Subcutaneous adipose tissue (tissue), 4 donors: ENCODE measurements around the gene KCNG4. TPM values are rescaled to one million over a fixed set of nuclear protein-coding genes. Genes with fewer than 3 reads are reported as not detected.

ENCODE experiments used
- CTCF ChIP-seq: fragments of 450-650 bp; IDR thresholded peaks from one replicate; pipeline ENCODE4 v1.5.1; 2016; ENCODE audit warnings: low read depth, mild to moderate bottlenecking, control low read depth, antibody characterized with exemption, moderate library complexity
- total RNA-seq, 4 donors: library from RNA; depleted of rRNA; stranded (reverse); fragments of >200 nt; gene quantifications; one replicate each; pipeline ENCODE4 v1.1.0, GENCODE V29; 2016

The KCNG4 gene
- total RNA-seq, 4 donors from 2014 or later, result not detected

DNA sequence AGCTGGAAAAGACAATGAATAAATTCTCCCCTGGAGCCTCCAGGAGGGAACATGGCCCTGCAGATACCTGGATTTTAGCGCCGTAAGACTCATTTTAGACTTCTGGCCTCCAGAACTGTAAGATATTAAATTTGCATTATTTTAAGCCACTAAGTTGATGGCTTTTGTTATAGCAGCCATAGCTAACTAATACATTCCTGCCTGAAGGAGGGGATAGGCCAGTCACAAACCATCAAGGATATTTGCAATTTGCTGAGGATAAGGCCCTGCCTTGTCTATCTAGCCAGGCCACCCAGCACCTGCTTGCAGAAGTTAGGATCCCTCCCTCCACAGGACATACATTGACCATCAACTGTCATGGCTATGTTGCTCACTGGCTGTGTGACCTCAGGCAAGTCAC is 4.9 kb upstream of the KCNG4 start:
- no peak for TF ChIP-seq CTCF

GRCh38 chr16:84243732-84244131 is 3.9 kb upstream of the KCNG4 start:
- no peak for TF ChIP-seq CTCF

DNA sequence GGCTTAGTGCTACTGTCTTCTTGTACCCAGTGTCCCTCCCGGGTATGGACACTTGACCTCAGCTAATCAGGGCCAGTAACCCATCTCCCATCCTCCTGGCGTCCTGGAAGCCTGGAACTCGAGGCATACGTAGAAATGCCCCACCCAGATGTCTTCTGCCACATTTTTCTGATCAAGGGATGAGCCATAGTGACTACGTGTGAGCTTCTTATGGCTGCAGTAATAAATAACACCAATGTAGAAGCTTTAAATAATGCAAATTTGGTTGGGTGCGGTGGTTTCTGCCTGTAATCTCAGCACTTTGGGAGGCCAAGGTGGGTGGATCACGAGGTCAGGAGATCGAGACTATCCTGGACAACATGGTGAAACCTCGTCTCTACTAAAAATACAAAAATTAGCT is 3.0 kb upstream of the KCNG4 start:
- TF ChIP-seq CTCF, result no peak

DNA sequence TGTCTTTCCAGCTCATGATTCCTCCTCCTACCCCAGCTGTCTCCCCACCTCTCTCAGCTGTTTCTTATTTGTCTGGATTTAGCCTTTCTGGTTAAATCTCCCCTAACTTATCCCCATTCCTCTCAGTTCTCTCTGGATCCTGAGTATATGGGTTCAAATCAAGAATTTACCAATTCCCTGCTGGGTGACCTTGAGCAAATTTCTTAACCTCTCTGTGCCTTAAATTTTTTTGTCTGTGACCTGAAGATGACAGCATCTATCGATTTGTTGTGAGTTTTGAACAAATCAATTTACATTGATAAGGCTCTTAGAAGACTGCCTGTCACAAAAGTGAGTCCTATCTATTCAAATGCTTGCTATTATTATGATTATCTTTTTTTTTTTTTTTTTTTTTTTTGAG is 2.0 kb upstream of the KCNG4 start:
- TF ChIP-seq CTCF, result no peak

DNA sequence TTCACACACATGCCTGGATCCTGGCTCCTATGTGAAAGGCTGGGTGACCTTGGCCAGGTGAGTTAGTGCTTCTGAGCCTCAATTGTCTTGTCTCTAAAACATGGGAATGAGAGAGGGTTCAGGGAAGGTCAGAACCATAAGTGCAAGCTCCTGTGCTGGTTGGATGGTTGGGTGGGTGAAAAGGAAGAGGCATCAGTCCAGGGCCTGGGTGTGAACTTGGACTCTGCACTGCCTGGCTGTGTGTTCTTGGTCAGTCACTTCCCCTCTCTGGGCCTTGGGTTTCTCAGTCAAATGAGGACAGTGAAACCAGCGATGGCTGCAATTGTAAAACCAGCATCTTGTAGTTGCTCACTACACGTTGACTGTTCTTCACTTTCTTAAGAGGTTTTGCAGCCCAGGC is 643 bp upstream of the KCNG4 start:
- no peak for TF ChIP-seq CTCF

DNA sequence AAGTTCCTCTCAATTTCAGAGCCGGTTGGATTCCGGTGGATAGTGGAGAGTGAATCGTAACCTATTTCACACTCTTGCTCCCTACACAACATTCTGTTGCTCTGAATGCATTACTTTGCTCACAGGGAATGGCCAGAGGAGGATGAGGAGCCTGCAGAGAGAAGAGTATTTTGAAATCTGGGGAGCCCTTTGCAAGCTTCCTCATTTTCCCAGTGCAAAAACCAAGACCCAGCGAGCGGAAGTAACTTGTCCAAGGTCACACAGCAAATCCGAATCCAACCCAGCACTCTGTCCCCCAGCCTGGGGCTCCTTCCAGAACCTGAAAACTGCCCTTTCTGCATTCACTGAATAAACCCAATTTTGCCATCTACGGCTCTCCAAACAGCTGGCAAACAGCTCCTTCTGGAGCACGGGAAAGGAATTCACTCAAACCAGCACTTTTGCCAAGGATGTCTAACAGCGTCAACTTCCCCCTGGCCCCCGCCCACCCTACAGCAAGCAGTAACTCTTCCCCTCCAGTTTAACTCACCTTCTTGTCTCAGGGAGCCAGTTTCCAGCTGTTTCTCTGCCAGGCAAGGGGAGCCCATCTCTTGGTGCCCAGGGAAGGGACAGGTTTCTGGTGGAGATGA is 557 bp downstream of the KCNG4 start:
- no peak for TF ChIP-seq CTCF

DNA sequence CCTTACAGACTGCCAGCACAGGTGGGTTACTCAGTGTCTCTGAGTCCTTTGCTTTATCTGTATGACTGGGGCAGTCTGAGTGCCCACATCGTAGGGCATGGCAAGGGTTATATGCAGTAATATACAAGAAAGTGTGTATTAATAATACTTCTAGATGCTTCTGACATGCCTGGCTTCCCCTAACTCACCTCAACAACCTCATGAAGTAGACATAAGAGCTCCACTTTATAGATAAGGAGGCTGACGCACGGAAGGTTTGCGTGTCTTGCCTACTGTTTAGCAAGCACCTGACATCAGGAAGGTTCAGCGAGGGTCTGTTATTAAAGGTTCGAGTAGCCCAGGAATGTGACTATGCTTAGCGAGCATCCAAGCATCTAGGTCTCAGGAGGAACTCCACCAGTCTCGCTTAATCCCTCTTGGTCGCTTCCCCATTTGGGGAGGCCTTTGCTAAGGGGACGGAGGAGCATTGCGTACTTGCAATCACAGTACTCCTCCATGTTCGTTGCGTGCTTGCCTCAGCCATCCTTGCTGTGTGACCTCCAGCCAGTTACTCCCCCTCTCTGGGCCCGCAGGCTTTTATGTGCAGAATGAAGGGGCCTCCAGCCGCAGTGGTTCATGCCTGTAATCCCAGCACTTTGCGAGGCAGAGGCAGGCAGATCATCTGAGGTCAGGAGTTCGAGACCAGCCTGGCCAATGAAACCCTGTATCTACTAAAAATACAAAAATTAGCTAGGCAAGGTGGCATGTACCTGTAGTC is 1.6 kb downstream of the KCNG4 start:
- no peak for TF ChIP-seq CTCF
